ENCODE measurements around the gene ADGRV1. TPM values are rescaled to one million over a fixed set of nuclear protein-coding genes. Genes with fewer than 3 reads are reported as not detected.

Gene ADGRV1
- total and polyA plus RNA-seq, 9 of the 15 experiments (the other 6 are each of a cell fraction or from before 2014, with no cell fraction given): 21.7 to 156 (median 58.2) TPM

DNA sequence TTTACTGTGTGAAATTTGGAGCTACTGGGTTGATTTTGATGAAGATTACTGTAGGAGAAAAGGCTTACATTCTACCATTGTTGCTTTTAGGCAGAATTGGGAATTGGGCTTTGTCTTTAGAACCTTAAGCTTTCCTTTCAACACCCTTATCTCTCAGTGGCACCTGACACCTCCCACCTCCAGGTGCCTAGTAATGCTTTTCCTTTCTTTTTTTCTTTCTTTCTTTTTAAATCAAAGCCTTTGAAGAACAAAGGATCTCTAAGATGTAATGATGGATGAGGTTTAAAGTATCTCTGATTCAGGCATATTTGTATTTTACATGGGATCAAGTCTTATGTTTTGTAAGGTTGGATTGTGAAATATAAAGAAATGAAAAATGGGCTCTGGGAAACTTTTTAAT lies 2.9 kb upstream of the ADGRV1 start (continued):
- TF ChIP-seq ILF3 (IDR thresholded peaks at IDR 0.05; ENCODE audit: borderline replicate concordance): no peak

DNA sequence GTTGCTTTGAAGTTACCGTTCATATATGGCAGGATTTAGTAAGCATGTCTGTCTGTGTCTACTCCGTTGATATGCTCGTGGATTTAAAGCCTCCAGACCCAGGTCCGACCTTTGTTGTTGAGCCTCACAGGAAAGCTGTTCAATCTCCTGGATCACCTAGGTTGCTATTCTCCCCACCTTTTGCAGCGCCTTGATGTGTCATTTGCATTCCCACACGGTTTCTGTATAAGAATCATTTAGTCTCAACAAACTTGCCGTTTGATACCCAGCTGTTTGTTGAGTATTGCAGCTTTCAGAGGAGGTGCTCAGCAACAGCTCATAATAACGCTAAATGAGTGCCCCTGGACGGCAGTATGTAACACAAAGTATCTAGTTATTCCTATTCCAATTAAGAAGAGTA lies 1.2 kb upstream of the ADGRV1 start:
- H3K36me3 ChIP-seq (ENCODE audit: control insufficient read depth, insufficient read depth, low read length): no peaks in the 10 kb centered on the region
- H3K9me3 ChIP-seq (replicated peaks; ENCODE audit: control insufficient read depth, insufficient read depth, low read depth, low read length): no peaks in the 10 kb centered on the region
- CTCF ChIA-PET (ENCODE audit: low intra/inter-chr PET ratio): no interaction called here
- 25% methylated on average over 9 of the region's 9 CpGs for WGBS (ENCODE audit: insufficient coverage, low coverage, missing lambda C conversion rate)
- in situ Hi-C loops (cut with MboI) (no loop called here), intact Hi-C loops (cut with micrococcal nuclease) (no loop called here)
- ATAC-seq (no peak), FAIRE-seq (no peak), DNase-seq (ENCODE audit: extremely low read depth in 1 of 4, low spot score in 3 of 4) (no peak)
- peak overlapping the region; percentile 53; the same call in 1 of the 2 replicates for H3K4me3 ChIP-seq
- no TSS peak for BruUV-seq (replicated peaks)
- POLR2A ChIA-PET: interaction anchor here (0.8 to 1.0 kb wide), 2 partner anchors 9 to 16 kb away, joined by 3 to 4 read pairs; no protein-coding TSS in a partner anchor
- H3K9me1 ChIP-seq (ENCODE audit: control insufficient read depth, insufficient read depth, low read length): no peaks in the 10 kb centered on the region
- peak overlapping the region; percentile 77 for H3K4me2 ChIP-seq (ENCODE audit: insufficient read depth, low read length)
- no peaks in the 10 kb centered on the region for H4K20me1 ChIP-seq (replicated peaks; ENCODE audit: control insufficient read depth, insufficient read depth, low read length)
- peak overlapping the region; percentile 24 to 52; a peak in 2 of 4 replicates for H3K9ac ChIP-seq (ENCODE audit: insufficient read depth in 1 of 2, low read depth in 2 of 2, low read length in 2 of 2)
- peak overlapping the region; percentile 60 for H2AFZ ChIP-seq (ENCODE audit: low read depth, low read length)
- H3K27ac ChIP-seq (ENCODE audit: extremely low read depth, low read depth, low read length): no peak overlapping the region
- H3K79me2 ChIP-seq (ENCODE audit: control insufficient read depth, insufficient read depth, low read length): peaks cover 35% of the 10 kb centered on the region
- H3K27me3 ChIP-seq (ENCODE audit: control insufficient read depth in 2 of 2, insufficient read depth in 2 of 2, low read length in 2 of 2): no peaks in the 10 kb centered on the region
- H3K4me1 ChIP-seq (replicated peaks in 1 of 2; ENCODE audit: control insufficient read depth in 2 of 2, insufficient read depth in 2 of 2, low read length in 2 of 2): peaks cover 4 to 10% of the 10 kb centered on the region in 2 experiments; a peak in 4 of 5 replicates
- TF ChIP-seq RB1 (IDR thresholded peaks at IDR 0.05; ENCODE audit: low read depth) (no peak), LARP7 (IDR thresholded peaks at IDR 0.05) (no peak), KLF10 (CRISPR knock-in tag; IDR thresholded peaks at IDR 0.05) (no peak), MXI1 (IDR thresholded peaks at IDR 0.05; ENCODE audit: low read depth, low read length) (no peak), SRF (CRISPR knock-in tag; IDR thresholded peaks at IDR 0.05) (no peak), KLF1 (tag; IDR thresholded peaks at IDR 0.05) (no peak), SRSF1 (IDR thresholded peaks at IDR 0.05; ENCODE audit: low read depth, low read length) (no peak), TEAD2 (tag; IDR thresholded peaks at IDR 0.05) (no peak), SMAD1 (IDR thresholded peaks at IDR 0.05; ENCODE audit: low read depth, low read length, partially characterized antibody) (no peak), KLF6 (CRISPR knock-in tag; IDR thresholded peaks at IDR 0.05; ENCODE audit: borderline replicate concordance) (no peak)
- TF ChIP-seq, protein P1, sequence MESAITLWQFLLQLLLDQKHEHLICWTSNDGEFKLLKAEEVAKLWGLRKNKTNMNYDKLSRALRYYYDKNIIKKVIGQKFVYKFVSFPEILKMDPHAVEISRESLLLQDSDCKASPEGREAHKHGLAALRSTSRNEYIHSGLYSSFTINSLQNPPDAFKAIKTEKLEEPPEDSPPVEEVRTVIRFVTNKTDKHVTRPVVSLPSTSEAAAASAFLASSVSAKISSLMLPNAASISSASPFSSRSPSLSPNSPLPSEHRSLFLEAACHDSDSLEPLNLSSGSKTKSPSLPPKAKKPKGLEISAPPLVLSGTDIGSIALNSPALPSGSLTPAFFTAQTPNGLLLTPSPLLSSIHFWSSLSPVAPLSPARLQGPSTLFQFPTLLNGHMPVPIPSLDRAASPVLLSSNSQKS (CRISPR knock-in tag; IDR thresholded peaks at IDR 0.05): no peak
- TF ChIP-seq, protein P2, sequence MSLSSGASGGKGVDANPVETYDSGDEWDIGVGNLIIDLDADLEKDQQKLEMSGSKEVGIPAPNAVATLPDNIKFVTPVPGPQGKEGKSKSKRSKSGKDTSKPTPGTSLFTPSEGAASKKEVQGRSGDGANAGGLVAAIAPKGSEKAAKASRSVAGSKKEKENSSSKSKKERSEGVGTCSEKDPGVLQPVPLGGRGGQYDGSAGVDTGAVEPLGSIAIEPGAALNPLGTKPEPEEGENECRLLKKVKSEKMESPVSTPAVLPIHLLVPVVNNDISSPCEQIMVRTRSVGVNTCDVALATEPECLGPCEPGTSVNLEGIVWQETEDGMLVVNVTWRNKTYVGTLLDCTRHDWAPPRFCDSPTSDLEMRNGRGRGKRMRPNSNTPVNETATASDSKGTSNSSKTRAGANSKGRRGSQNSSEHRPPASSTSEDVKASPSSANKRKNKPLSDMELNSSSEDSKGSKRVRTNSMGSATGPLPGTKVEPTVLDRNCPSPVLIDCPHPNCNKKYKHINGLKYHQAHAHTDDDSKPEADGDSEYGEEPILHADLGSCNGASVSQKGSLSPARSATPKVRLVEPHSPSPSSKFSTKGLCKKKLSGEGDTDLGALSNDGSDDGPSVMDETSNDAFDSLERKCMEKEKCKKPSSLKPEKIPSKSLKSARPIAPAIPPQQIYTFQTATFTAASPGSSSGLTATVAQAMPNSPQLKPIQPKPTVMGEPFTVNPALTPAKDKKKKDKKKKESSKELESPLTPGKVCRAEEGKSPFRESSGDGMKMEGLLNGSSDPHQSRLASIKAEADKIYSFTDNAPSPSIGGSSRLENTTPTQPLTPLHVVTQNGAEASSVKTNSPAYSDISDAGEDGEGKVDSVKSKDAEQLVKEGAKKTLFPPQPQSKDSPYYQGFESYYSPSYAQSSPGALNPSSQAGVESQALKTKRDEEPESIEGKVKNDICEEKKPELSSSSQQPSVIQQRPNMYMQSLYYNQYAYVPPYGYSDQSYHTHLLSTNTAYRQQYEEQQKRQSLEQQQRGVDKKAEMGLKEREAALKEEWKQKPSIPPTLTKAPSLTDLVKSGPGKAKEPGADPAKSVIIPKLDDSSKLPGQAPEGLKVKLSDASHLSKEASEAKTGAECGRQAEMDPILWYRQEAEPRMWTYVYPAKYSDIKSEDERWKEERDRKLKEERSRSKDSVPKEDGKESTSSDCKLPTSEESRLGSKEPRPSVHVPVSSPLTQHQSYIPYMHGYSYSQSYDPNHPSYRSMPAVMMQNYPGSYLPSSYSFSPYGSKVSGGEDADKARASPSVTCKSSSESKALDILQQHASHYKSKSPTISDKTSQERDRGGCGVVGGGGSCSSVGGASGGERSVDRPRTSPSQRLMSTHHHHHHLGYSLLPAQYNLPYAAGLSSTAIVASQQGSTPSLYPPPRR (CRISPR knock-in tag; IDR thresholded peaks at IDR 0.05; ENCODE audit: borderline replicate concordance): no peak
- TF ChIP-seq, protein P3, sequence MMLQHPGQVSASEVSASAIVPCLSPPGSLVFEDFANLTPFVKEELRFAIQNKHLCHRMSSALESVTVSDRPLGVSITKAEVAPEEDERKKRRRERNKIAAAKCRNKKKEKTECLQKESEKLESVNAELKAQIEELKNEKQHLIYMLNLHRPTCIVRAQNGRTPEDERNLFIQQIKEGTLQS (IDR thresholded peaks at IDR 0.05): no peak
- TF ChIP-seq, protein P3 (CRISPR knock-in tag; conservative IDR thresholded peaks at IDR 0.05): no peak

Data from K562 (cell line).